NCI-H2081 (cell line): Measurements from ENCODE around the gene CPNE4.
"Not testable (repeated sequence)": the region's sequence is repeated elsewhere in the genome, so short reads cannot be mapped to it uniquely, and the experiment has no call there.

Experiments used
- DNase-seq, 2 experiments: peaks; one replicate each; lab custom pipeline; 2025; lab: John Stamatoyannopoulos, UW

CPNE4 gene

DNA sequence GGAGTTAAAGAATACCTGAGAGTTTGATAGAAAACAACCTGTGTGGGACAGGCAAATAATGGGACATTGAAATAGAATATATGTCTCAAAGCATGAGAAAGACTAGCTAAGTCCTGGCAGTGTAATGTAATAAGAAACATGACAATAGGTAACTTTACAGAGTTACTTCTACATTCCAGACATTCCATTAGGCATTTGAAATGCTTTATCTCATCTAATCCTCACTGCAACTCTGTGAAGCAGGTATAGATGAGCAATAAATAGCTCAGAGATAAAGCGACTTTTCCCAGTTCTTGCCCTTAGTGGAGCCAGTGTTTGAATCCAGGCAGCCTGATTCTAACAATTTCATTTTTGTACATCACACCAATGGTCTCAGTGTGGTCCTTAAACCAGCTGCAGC is 76.8 kb downstream of the CPNE4 start:
- no peak for DNase-seq

DNA sequence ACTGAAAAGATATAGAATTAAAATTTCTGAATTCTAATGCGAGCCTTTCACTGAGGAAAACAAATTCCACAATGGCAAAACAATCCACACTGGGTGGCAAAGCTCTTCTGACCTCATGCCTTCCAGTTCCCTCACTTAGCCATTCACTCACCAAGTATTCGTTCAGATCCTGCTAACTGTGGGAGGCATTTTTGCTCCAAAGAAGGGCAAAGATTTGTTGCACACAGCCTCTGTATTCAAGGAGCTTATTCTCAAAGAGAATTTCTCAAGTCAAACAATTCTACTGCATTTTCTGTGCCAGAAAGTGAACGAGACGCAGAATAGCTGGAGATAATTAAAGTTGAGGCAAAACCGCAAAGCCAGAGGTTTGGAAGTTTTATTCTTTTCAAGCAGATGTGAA is 77.3 kb downstream of the CPNE4 start:
- no peak for DNase-seq

GRCh38 chr3:131948806-131949205 is 86.0 kb downstream of the CPNE4 start:
- no peak for DNase-seq

DNA sequence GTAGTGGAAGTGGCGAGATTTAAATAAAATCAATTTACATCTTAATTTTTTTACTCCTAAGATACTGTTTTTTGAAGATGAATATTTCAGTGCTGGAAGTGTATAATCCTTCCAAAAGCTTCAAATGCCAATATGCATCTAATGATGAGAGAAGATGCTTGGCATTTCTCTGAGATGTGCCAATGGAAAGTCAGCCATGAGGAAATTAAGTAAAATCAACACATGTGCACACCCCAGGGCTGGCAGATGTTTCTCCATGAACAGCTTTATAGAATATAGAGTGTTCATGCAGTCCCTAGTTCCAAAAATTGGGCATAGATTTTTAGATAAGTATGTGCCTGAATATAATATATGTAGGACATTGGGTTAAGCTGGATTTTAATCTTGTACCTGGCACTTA is 90.1 kb downstream of the CPNE4 start:
- DNase-seq, result no peak

GRCh38 chr3:131933665-131934064 is 101.1 kb downstream of the CPNE4 start:
- no peak for DNase-seq

GRCh38 chr3:131928593-131928992 is 106.2 kb downstream of the CPNE4 start:
- no peak for DNase-seq

DNA sequence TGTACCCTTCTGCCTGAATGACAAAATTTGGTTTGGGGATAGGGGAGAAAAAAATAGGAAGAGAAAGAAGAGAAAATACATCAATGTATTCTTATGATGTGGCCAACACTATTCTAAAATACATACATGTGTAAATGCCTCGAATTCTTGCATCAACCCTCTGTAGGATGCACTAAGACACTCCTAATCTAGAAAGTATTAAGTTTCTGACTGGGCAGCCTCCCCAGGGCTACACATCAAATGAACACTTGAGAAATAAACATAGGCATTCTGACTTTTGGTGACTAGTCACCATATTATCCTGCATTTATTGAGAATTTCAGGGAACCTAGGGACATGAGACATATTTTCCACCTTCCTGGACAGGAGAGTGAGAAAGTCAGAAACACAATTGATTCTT is 109.2 kb downstream of the CPNE4 start:
- DNase-seq, result no peak

- DNase-seq, result no peak
These were observed 112.5 kb downstream of the CPNE4 start for GRCh38 chr3:131922356-131922755.

GRCh38 chr3:131917006-131917405 is 117.8 kb downstream of the CPNE4 start:
- no peak for DNase-seq

GRCh38 chr3:131914090-131914691 is 120.6 kb downstream of the CPNE4 start:
- DNase-seq, result no peak

DNA sequence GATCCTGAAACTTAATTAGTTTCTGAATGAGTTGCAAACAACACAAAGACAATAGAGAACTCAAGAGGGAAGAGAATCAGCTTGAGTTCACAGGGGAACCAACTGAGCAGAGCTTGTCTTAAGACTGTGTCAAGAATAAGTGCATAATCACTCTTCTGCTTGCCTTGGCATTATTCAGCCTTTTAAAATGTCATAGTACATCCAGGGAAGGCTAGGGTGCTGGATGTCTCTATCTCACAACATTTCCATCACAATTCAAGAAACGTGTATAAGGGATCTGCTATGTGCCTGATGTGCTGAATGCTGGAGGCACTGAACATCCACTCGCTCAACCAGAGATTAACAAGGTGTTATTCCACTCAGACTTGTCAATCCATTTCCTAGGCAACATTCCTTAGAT is 122.6 kb downstream of the CPNE4 start:
- no peak for DNase-seq

DNA sequence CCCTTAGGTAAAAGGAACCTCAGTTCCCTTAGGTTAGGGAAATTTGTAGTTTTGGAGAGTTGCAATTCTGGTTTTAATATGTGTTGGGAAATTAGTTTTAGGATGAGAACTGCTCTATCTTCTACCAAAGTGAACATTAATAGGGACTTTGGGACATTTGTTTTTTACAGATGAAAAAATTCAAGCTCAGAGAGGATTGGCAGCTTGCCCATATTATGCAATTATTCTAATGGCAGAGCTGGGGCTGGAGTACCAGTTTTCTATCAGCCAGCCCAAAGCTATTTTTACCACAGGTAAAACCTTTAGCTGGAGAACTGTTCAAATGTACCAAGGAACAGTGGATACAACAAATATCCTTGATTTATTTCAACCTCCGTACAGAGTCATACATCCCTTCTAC is 127.0 kb downstream of the CPNE4 start:
- no peak for DNase-seq

DNA sequence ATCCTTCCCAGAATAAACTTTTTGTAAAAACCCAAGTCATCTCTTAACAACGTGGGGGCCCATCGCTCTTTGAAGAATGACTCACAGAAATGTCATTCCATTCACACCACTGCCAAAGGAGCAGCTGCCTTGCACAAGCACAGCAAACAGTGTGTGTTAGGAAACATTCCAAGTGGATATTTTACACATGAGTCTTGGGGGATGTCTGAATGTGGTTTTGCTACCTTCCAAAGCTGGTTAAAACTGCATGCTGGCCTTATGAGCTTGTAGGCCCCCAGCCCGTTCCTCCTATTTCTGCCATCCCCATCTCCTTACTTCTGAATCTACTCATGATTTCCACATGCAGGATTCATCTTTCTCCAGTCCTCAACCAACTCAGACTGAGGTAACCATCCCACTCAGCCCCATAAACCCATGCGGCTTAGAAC is 130.8 kb downstream of the CPNE4 start:
- DNase-seq, result no peak

GRCh38 chr3:131901686-131902085 is 133.1 kb downstream of the CPNE4 start:
- no peak for DNase-seq

DNA sequence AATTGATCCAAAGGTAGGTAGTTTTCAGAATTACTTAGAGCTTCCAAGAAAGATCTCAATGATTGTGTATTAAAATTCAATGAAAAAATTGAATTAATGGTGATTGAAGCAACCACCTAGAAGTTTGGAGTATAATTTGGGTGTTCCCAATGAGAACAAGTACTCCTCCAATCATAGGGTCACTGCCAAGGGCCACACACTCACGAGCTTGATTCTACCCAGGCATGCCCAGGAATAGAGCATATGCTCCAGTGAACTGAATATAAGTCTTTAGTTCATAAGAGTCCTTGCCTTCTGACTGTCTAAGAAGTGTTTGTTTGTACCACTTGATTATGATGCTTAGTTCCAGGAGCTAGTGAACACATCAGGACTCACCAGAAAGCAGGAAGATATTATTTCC is 133.9 kb downstream of the CPNE4 start:
- DNase-seq, result no peak

DNA sequence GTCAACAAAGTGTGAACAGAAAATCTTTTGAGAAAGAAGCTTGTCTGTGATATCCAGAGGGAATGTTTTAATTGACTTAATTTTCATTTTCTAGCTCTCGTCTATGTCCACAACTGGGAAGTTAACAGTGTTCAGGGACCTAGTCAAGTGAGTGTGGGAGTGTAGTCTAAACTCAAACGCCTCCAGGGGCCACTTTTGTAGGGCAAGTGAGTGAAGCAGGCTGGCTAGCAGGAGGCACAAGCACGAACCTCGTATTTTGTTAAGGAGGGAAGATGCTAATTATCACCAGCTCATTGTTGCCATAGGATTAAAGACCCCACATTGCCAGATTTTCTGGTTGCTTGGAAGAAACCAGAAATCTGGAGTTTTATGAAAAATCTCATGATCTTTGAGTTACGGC is 135.8 kb downstream of the CPNE4 start:
- DNase-seq, result no peak

GRCh38 chr3:131898346-131898745 is 136.5 kb downstream of the CPNE4 start:
- DNase-seq, result no peak

GRCh38 chr3:131896285-131896684 is 138.5 kb downstream of the CPNE4 start:
- no peak for DNase-seq

DNA sequence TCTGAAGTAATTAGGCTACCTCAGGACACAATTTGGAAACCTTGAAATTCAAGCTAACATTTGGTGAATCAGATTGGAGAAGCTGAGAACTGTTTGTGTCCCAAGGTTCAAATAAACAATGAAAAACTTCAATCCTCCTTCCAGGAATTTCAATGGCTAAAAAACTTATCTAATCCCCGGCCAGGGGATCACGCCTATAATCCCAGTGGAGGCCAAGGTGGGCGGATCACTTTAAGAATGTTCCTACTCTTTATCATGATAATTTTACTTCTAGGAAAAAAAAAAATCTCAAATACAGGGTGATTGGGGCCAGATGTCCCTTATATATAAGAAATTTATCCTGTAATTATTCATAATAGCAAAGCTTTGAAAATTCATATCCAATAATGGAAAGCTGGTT is 139.0 kb downstream of the CPNE4 start:
- DNase-seq, result no peak

GRCh38 chr3:131892331-131892730 is 142.5 kb downstream of the CPNE4 start:
- no peak for DNase-seq

DNA sequence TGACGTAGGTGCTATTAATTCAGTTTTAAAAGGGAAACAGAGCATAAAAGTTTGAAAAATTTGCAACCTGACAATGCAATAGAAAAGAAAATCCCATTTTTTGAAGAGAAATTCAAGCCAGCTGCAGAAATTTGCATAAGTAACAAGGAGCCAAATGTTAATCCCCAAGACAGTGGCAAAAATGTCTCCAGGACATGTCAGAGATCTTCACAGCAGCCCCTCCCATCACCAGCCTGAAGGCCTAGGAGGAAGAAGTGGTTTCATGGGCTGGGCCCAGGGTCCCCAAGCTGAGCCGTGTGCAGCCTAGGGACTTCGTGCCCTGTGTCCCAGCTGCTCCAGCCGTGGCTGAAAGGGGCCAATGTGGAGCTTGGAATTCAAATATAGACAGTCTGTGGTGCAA is 148.9 kb downstream of the CPNE4 start:
- DNase-seq, result not testable (repeated sequence)

DNA sequence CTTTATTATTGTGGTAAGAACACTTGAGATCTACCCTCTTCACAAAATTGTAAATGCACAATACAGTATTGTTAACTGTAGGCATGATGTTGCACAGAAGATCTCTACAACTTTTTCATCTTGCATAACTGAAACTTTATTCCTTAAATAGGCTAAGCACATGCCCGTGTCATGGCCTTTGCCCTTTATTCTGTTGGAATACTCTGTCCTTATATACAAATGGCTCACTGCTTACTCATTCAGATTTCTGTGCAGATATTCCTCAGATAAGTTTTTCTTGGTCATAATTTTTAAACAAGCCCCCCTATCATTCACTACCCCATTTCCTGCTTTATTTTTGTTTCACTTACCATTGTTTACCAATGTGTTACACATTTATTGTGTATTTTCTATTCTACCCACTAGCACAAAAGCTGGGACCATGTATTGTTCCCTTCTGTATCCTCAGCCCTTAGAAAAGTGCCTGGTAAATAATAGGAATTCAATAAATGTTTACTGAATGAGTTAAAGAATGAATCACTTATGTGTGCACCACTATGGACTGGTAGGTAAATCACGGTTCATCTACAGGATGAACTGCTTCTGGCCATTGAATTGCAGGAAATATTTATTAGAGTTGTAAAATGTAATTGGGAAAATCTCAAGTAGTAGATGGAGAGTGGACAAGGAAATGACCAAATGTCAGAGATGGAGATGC is 151.0 kb downstream of the CPNE4 start:
- DNase-seq, result no peak

DNA sequence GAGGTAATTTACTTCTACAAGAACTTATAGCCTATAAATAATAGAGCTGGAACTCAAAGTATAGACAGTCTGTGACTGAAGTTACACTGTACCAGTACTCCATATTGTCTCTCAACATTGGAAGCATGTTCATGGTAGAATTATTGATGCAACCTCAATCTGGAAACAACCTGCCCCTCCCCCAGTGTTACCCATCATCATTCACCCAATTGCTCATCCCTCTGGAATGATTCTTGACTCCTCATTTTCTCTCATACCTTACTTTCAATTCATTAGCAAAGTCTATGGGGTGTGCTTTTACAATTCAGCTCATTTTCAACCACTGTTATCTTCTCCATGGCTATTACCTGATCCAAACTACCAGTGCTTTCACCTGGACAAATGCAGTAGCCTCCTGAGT is 151.7 kb downstream of the CPNE4 start:
- no peak for DNase-seq

GRCh38 chr3:131881777-131882176 is 153.0 kb downstream of the CPNE4 start:
- DNase-seq, result no peak
